LNCAP (cell line): ENCODE data around the gene INPP4B.

Experiments used
- TF ChIP-seq, protein P1 (sequence below): fragments of 450-650 bp; IDR thresholded peaks from 2 replicates; pipeline ENCODE4 v1.5.1; 2017; ENCODE audit warnings: mild to moderate bottlenecking

Gene INPP4B

DNA sequence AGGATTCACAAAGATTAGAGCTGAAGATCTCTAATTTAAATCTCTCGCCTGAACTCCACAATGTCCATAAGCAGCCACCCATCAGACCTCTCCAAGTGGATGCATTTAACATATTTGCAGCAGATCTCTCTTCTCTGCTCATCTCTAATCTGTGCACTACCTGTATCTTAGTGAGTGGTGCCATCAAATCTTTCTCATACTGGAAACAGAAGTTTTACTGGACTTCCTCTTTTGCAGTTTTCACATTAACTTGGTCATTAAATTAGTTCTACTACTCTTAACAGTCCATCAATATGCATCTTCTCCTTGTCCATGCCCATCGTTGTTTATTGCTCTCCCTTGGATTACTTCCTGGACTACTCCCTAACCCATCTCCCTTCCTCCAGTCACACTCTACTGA lies 721.2 kb downstream of the INPP4B start:
- TF ChIP-seq, protein P1, sequence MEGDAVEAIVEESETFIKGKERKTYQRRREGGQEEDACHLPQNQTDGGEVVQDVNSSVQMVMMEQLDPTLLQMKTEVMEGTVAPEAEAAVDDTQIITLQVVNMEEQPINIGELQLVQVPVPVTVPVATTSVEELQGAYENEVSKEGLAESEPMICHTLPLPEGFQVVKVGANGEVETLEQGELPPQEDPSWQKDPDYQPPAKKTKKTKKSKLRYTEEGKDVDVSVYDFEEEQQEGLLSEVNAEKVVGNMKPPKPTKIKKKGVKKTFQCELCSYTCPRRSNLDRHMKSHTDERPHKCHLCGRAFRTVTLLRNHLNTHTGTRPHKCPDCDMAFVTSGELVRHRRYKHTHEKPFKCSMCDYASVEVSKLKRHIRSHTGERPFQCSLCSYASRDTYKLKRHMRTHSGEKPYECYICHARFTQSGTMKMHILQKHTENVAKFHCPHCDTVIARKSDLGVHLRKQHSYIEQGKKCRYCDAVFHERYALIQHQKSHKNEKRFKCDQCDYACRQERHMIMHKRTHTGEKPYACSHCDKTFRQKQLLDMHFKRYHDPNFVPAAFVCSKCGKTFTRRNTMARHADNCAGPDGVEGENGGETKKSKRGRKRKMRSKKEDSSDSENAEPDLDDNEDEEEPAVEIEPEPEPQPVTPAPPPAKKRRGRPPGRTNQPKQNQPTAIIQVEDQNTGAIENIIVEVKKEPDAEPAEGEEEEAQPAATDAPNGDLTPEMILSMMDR = no peak

DNA sequence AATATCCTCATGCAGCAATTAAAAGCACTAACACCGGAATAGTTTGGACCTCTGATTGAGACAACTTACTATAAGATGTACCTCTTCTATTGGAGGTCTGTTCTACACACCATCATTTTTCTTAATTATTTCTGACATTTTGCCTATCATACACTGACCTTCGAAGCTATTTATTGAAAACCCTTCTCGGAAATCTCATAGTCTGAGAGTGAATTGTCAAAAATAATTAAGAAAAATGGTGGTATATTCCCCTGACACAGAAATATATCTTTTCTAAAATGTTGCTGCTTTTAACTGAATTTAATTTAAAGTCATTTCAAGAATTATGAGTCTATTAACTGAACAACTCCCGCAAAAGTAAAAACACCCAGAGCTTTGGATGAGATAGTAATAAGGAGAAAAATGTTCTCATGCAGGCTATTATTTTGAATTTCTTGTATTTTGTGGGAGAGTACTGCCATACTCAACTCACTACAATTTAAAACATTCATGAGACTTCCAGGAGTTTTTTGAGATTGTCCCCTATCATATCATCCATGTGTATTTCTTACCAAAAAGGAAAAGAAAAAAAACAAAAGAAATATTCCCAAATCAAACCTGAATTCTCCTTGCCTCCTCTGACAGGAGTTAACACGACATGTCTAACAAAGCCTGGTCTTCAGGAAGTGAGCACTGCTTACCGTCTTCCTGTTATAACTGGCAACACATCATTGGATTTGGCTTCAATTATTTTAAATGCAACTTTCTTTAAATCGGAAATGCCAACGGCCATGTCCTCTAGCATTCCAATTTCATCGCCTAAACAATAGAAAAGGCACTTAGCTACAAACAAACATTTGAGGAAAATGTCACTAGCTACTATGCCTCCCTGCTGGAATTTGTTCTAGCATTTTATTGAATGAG lies 724.4 kb downstream of the INPP4B start:
- TF ChIP-seq, protein P1 = no peak

DNA sequence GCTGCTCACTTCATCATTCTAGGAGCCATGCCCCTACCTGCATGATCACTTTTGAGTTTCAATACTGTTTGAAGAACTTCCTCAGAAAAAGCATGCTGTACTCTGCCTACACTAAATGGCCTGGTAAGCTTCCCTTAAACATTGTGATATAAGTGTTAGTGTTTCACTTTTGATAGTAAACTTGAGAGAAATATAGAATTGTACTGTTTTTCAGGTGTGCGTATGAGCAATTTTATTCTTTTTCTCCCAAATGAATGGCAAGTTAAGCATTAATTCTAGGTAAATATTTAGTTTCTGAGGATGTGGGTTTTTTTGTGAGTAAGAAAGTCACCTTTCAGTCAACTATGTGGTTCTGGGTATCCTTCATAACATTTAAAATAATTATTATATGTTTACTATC lies 725.2 kb downstream of the INPP4B start:
- TF ChIP-seq, protein P1 = no peak

DNA sequence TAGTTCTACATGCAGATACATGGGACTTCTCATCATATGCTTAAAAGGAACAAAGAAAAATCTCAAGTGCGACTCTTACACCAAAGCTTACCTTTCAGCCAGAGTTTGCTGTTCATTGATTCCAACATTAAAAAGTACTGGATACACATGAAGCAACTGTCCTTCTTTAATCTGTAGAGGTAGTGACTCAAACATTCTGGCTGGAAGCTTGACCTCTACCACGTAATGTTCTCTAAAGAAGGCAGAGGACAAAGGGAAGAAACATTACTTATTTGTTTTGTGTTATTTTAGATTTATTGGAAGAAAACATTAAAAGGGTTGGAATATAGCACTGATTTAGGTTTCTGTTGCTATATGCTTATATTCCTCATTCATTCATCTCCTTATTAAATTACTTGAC lies 733.6 kb downstream of the INPP4B start:
- TF ChIP-seq, protein P1 = no peak

DNA sequence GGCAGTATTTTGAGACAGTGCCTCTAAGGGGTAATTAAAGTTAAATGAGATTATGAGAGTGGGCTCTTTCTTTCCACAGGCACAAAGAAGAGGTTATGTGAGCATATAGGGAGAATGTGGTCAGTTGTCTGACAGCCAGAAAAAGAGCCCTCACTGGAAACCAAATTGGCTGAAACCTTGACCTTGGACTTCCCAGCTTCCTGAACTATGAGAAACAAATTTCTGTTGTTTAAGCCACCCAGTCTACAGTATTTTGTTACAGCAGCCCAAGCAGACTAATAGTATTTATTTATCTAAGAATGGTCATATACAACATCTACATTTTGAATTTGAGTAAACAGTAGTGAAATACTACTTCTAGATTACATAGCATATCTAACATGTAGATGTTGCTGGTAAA lies 736.0 kb downstream of the INPP4B start:
- TF ChIP-seq, protein P1 = no peak

DNA sequence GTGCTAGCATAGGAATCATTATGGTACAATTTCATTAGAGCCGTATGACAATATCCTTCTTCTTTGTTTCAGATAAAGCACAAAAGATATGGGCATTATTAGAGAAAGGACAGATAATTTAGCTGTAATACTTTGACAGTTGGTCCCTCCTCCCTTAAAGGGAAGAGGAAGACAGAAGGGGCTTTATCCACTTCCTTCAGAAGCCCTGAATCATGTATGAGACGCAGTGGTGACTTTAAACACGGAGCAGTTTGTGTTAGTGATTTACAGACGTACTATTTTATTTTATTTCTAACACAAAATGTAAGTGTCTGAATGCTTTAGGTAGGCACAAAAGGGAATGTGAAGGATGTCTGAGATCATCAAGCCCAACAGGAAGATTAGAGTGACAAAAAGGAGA lies 742.1 kb downstream of the INPP4B start:
- TF ChIP-seq, protein P1 = no peak

DNA sequence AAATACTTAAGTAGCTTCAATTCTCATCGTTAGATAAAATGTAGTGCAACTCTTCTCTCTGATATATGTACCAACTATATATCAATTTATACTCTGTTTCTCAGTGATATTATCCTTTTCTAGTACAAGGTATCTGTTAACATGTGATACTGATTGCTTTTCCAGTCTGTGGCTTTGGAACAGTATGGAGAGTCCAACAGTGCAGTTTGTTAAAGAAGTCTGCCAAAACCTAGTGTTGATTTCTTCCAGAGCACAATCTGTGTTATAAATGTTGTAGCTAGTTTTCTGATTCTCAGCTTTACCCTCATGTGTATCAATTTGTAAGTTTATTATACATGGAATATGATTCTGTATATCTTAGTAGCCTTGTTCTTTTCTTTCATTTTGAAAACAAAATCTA lies 744.7 kb downstream of the INPP4B start:
- TF ChIP-seq, protein P1 = no peak
